Esophagus muscularis mucosa (tissue), 4 donors: ENCODE measurements around the gene UNG.
A peak's percentile ranks its signal among the peaks of the same experiment; 100 is the strongest.

Source experiments
- CTCF ChIP-seq, 3 experiments: fragments of 200-600 bp in 2 of 3; fragments of 450-650 bp in 1 of 3; sonication (generic) in 2 of 3; IDR thresholded peaks; one replicate each; pipeline ENCODE4 v1.5.1; 2017 to 2019; ENCODE audit warnings: antibody characterized with exemption in 3 of 3, mild to moderate bottlenecking in 2 of 3, moderate library complexity in 1 of 3
- EP300 ChIP-seq: sonication (generic); formaldehyde crosslinking; IDR thresholded peaks from one replicate; pipeline ENCODE4 v1.6.1; 2017; ENCODE audit warnings: antibody characterized with exemption
- POLR2A ChIP-seq: fragments of 450-650 bp; IDR thresholded peaks from one replicate; pipeline ENCODE4 v1.6.1; 2017; ENCODE audit warnings: antibody characterized with exemption, moderate library complexity, mild to moderate bottlenecking, low read depth
- POLR2AphosphoS5 ChIP-seq, 2 donors: sonication (generic); formaldehyde crosslinking; IDR thresholded peaks; one replicate each; pipeline ENCODE4 v1.6.1; 2017; ENCODE audit warnings: antibody characterized with exemption in 2 of 2

DNA sequence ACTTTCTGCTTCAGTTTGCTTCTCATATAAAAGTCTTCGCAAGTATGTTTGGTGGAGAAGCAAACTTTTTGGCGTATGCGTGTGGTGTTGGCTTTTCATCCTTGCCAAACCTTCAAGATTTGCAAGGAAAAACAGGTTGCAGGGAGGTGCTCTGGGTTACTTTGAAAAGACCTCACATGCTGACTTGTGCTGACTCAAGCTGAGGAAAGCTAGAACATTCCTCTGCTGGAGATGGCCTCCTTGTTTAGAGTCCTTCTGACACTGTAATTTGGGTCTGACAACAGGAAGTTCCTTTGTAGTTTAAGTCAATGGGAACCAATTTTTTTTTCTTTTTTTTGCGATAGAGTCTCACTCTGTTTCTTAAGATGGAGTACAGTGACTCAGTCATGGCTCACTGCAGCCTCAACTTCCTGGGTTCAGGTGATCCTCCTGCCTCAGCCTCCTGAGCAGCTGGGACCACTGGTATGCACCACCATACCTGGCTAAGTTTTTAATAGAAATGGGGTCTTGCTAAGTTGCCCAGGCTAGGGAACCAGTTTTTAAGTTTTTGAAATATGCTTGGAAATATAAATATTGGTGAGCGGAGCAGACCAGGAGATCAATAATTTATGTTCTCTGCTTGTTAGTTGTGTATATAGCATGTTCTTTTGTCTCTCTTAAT, 16.4 kb downstream of the UNG start:
- TF ChIP-seq CTCF (IDR thresholded peaks at IDR 0.05) (no peak), EP300 (no peak), POLR2A (no peak), POLR2AphosphoS5 (IDR thresholded peaks at IDR 0.05) (peak; percentile 30 to 47)
